HEK293 (cell line): Measurements from ENCODE around the gene LMCD1.

Source experiments
- HOXC10 ChIP-seq: sonication (generic); formaldehyde crosslinking; IDR thresholded peaks from 2 replicates; pipeline ENCODE4 v1.8.1; 2023; ENCODE audit warnings: mild to moderate bottlenecking, missing genetic modification reagents
- ZNF2 ChIP-seq: fragments of 450-650 bp; formaldehyde crosslinking; IDR thresholded peaks from 2 replicates; pipeline ENCODE4 v1.5.1; 2016; ENCODE audit warnings: missing biosample characterization, missing genetic modification characterization
- ZNF211 ChIP-seq: fragments of 450-650 bp; formaldehyde crosslinking; IDR thresholded peaks from 2 replicates; pipeline ENCODE4 v1.5.1; 2016; ENCODE audit warnings: low read depth, missing biosample characterization, missing genetic modification characterization
- ZNF223 ChIP-seq: fragments of 450-650 bp; formaldehyde crosslinking; IDR thresholded peaks from 2 replicates; pipeline ENCODE4 v1.5.1; 2016; ENCODE audit warnings: missing biosample characterization, missing genetic modification characterization
- ZNF274 ChIP-seq, 2 experiments: fragments of 200-500 bp in 1 of 2; fragments of 450-650 bp in 1 of 2; sonication (Bioruptor generic) in 1 of 2; formaldehyde crosslinking in 1 of 2; IDR thresholded peaks; 2 replicates each; pipeline versions ENCODE4 v1.5.1 to v1.6.1; 2014 to 2016; ENCODE audit warnings: borderline replicate concordance in 1 of 2, inconsistent platforms in 1 of 2, low read length in 1 of 2, missing biosample characterization in 1 of 2, missing genetic modification characterization in 1 of 2
- ZNF843 ChIP-seq: fragments of 450-650 bp; formaldehyde crosslinking; IDR thresholded peaks from 2 replicates; pipeline ENCODE4 v1.5.1; 2016; ENCODE audit warnings: missing biosample characterization, missing genetic modification characterization
- ZSCAN5A ChIP-seq: fragments of 450-650 bp; formaldehyde crosslinking; IDR thresholded peaks from 2 replicates; pipeline ENCODE4 v1.5.1; 2016; ENCODE audit warnings: missing biosample characterization, missing genetic modification characterization
- TF ChIP-seq, protein P1 (sequence below): fragments of 450-650 bp; formaldehyde crosslinking; IDR thresholded peaks from 2 replicates; pipeline ENCODE4 v1.5.1; 2016; ENCODE audit warnings: missing biosample characterization, missing genetic modification characterization
- TF ChIP-seq, protein P2 (sequence below): fragments of 450-650 bp; formaldehyde crosslinking; IDR thresholded peaks from 2 replicates; pipeline ENCODE4 v1.5.1; 2016; ENCODE audit warnings: missing biosample characterization, missing genetic modification characterization, borderline replicate concordance

DNA sequence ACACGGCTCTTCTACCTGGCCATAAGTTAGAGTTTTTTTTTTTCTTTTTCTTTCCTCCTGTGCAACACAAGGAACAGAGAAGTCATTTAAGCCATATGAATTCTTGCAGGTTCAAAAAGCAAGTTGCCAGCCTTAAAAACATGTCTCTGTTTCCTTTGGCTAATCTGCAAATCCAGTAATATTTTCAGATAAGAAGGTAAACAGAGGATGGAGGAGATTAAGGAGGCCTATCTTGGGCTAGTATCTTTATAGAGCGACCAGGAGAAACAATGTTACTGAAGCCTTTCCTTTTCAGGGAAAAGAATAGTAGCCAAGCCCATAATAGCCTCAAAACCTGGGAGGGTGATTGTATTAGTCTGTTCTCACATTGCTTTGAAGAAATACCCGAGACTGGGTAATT is 20.9 kb upstream of the LMCD1 start:
- TF ChIP-seq, protein P1, sequence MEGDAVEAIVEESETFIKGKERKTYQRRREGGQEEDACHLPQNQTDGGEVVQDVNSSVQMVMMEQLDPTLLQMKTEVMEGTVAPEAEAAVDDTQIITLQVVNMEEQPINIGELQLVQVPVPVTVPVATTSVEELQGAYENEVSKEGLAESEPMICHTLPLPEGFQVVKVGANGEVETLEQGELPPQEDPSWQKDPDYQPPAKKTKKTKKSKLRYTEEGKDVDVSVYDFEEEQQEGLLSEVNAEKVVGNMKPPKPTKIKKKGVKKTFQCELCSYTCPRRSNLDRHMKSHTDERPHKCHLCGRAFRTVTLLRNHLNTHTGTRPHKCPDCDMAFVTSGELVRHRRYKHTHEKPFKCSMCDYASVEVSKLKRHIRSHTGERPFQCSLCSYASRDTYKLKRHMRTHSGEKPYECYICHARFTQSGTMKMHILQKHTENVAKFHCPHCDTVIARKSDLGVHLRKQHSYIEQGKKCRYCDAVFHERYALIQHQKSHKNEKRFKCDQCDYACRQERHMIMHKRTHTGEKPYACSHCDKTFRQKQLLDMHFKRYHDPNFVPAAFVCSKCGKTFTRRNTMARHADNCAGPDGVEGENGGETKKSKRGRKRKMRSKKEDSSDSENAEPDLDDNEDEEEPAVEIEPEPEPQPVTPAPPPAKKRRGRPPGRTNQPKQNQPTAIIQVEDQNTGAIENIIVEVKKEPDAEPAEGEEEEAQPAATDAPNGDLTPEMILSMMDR (tag by site-specific recombination), result no peak
- TF ChIP-seq ZNF274 (IDR thresholded peaks at IDR 0.05; ENCODE audit: low read length), result no peak
- no peak for TF ChIP-seq ZNF274 (tag by site-specific recombination; IDR thresholded peaks at IDR 0.05; ENCODE audit: borderline replicate concordance)
- TF ChIP-seq ZSCAN5A (tag by site-specific recombination), result no peak
- TF ChIP-seq ZNF211 (tag by site-specific recombination), result no peak
- TF ChIP-seq, protein P2, sequence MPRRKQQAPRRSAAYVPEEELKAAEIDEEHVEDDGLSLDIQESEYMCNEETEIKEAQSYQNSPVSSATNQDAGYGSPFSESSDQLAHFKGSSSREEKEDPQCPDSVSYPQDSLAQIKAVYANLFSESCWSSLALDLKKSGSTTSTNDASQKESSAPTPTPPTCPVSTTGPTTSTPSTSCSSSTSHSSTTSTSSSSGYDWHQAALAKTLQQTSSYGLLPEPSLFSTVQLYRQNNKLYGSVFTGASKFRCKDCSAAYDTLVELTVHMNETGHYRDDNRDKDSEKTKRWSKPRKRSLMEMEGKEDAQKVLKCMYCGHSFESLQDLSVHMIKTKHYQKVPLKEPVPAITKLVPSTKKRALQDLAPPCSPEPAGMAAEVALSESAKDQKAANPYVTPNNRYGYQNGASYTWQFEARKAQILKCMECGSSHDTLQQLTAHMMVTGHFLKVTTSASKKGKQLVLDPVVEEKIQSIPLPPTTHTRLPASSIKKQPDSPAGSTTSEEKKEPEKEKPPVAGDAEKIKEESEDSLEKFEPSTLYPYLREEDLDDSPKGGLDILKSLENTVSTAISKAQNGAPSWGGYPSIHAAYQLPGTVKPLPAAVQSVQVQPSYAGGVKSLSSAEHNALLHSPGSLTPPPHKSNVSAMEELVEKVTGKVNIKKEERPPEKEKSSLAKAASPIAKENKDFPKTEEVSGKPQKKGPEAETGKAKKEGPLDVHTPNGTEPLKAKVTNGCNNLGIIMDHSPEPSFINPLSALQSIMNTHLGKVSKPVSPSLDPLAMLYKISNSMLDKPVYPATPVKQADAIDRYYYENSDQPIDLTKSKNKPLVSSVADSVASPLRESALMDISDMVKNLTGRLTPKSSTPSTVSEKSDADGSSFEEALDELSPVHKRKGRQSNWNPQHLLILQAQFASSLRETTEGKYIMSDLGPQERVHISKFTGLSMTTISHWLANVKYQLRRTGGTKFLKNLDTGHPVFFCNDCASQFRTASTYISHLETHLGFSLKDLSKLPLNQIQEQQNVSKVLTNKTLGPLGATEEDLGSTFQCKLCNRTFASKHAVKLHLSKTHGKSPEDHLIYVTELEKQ (tag by site-specific recombination), result no peak
- no peak for TF ChIP-seq HOXC10 (CRISPR knock-in tag)
- no peak for TF ChIP-seq ZNF843 (tag by site-specific recombination)
- TF ChIP-seq ZNF223 (tag by site-specific recombination), result no peak
- no peak for TF ChIP-seq ZNF2 (tag by site-specific recombination)
